ENCODE data around the gene CELSR1. TPM values are rescaled to one million over a fixed set of nuclear protein-coding genes. Genes with fewer than 3 reads are reported as not detected.

The CELSR1 gene
- total RNA-seq, 2 donors from 2014 or later: 1.5 to 6.7 TPM

GRCh38 chr22:46578251-46578823, 40.9 kb upstream of the CELSR1 start:
- Histone ChIP-seq H3K4me3 (peak overlapping the region; percentile 87), H3K27me3 (replicated peaks; ENCODE audit: insufficient read depth) (no peaks in the 10 kb centered on the region), H3K36me3 (no peaks in the 10 kb centered on the region), H3K9me3 (no peaks in the 10 kb centered on the region), H3K27ac (no peak overlapping the region), H3K4me1 (ENCODE audit: control insufficient read depth in 1 of 2, low read depth in 2 of 2) (peaks cover 15 to 32% of the 10 kb centered on the region in 2 donors)
- ATAC-seq (ENCODE audit: insufficient number of reproducible peaks, low FRiP score, low read depth) (no peak), DNase-seq (ENCODE audit: low spot score) (no peak)
- no peak for TF ChIP-seq CTCF (IDR thresholded peaks at IDR 0.05)

GRCh38 chr22:46577368-46578249, 40.2 kb upstream of the CELSR1 start:
- ATAC-seq (ENCODE audit: insufficient number of reproducible peaks, low FRiP score, low read depth) (no peak), DNase-seq (ENCODE audit: low spot score) (no peak)
- peaks cover 15 to 32% of the 10 kb centered on the region in 2 donors for H3K4me1 ChIP-seq (ENCODE audit: control insufficient read depth in 1 of 2, low read depth in 2 of 2)
- peak overlapping the region; percentile 87 for H3K4me3 ChIP-seq
- no peaks in the 10 kb centered on the region for H3K36me3 ChIP-seq
- H3K27me3 ChIP-seq (replicated peaks; ENCODE audit: insufficient read depth): no peaks in the 10 kb centered on the region
- no peak overlapping the region for H3K27ac ChIP-seq
- no peaks in the 10 kb centered on the region for H3K9me3 ChIP-seq
- no peak for TF ChIP-seq CTCF (IDR thresholded peaks at IDR 0.05)

GRCh38 chr22:46576556-46577367, 39.3 kb upstream of the CELSR1 start:
- ATAC-seq (ENCODE audit: insufficient number of reproducible peaks, low FRiP score, low read depth): no peak
- Histone ChIP-seq H3K36me3 (no peaks in the 10 kb centered on the region), H3K4me1 (ENCODE audit: control insufficient read depth in 1 of 2, low read depth in 2 of 2) (peaks cover 15 to 32% of the 10 kb centered on the region in 2 donors), H3K9me3 (peaks cover 5% of the 10 kb centered on the region), H3K27ac (no peak overlapping the region), H3K4me3 (peak overlapping the region; percentile 87), H3K27me3 (replicated peaks; ENCODE audit: insufficient read depth) (no peaks in the 10 kb centered on the region)
- DNase-seq (ENCODE audit: low spot score): no peak
- no peak for TF ChIP-seq CTCF (IDR thresholded peaks at IDR 0.05)

GRCh38 chr22:46575911-46576555, 38.6 kb upstream of the CELSR1 start:
- H3K27ac ChIP-seq: no peak overlapping the region

More at GRCh38 chr22:46575911-46576555, 38.6 kb upstream of the CELSR1 start:
- no peaks in the 10 kb centered on the region for H3K36me3 ChIP-seq
- ATAC-seq (ENCODE audit: insufficient number of reproducible peaks, low FRiP score, low read depth) (no peak), DNase-seq (ENCODE audit: low spot score) (no peak)
- H3K9me3 ChIP-seq: peaks cover 6% of the 10 kb centered on the region
- TF ChIP-seq CTCF (IDR thresholded peaks at IDR 0.05): no peak
- peak overlapping the region; percentile 72 for H3K4me3 ChIP-seq
- H3K4me1 ChIP-seq (ENCODE audit: control insufficient read depth in 1 of 2, low read depth in 2 of 2): peaks cover 15 to 32% of the 10 kb centered on the region in 2 donors
- no peaks in the 10 kb centered on the region for H3K27me3 ChIP-seq (replicated peaks; ENCODE audit: insufficient read depth)

Measured in thoracic aorta (tissue), 2 donors.